Measurements from ENCODE around the gene TIMM50. TPM values are rescaled to one million over a fixed set of nuclear protein-coding genes. Genes with fewer than 3 reads are reported as not detected.

Gene TIMM50
- 65.3 TPM for total RNA-seq

DNA sequence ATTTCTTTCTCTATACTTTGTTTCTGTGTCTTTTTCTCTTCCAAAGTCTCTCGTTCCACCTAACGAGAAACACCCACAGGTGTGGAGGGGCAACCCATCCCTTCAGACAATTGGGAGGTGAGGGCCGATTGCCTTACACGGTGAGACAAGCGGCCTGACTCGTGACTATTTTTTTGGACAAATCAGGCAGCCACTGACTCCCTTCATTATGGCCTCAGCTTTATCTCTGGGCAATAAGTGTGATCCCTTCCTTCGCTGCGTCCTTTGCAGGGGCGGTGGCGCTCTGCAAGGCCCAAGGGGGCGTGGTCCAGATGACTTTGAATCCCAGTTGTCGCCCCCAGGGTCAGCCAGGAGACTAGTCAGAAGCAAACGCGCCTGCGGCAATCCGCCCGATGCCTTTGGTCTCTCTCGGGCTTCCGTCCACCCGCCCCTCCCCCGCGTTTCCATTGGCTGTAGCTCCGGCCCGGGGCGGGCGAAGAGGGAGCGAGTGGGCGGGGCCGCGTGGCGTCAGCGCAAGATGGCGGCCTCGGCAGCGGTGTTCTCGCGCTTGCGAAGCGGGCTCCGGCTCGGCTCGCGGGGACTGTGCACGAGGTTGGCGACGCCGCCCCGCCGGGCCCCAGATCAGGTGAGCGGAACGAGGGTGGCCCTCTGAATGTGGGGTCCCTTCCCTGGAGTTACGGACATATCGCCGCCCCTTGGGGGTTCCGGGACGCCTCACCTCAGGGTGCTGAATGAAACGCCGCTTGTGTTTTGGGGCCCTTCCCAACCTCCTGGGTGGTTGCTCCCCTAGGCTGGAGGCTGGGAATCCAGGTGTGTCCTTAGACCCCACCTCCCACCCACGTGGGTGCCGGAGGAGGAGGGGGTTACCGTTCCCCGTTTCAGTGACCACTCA, at the start of gene TIMM50:
Gene TIMM50, plus strand, starts transcription at position 502 of the 892 bp plus-strand sequence. Its CDS starts 16 bp downstream, at position 518.
- peak within 1 kb of the TSS; percentile 78 for H3K27ac ChIP-seq
- H3K27me3 ChIP-seq, result no peaks in the 10 kb centered on the region
- peaks cover 0 to 23% of the 10 kb centered on the region in 2 donors for H3K36me3 ChIP-seq
- H3K4me1 ChIP-seq, result peaks cover 25% of the 10 kb centered on the region
- intact Hi-C loops (cut with DNase I), result no loop called here
- TF ChIP-seq POLR2AphosphoS5 (IDR thresholded peaks at IDR 0.05; ENCODE audit: insufficient read depth in 1 of 2, low read depth in 1 of 2) (peak; percentile 90 to 97), POLR2A (IDR thresholded peaks at IDR 0.05) (peak in 1 of 2 donors; percentile 50)
- TF ChIP-seq, protein P1, sequence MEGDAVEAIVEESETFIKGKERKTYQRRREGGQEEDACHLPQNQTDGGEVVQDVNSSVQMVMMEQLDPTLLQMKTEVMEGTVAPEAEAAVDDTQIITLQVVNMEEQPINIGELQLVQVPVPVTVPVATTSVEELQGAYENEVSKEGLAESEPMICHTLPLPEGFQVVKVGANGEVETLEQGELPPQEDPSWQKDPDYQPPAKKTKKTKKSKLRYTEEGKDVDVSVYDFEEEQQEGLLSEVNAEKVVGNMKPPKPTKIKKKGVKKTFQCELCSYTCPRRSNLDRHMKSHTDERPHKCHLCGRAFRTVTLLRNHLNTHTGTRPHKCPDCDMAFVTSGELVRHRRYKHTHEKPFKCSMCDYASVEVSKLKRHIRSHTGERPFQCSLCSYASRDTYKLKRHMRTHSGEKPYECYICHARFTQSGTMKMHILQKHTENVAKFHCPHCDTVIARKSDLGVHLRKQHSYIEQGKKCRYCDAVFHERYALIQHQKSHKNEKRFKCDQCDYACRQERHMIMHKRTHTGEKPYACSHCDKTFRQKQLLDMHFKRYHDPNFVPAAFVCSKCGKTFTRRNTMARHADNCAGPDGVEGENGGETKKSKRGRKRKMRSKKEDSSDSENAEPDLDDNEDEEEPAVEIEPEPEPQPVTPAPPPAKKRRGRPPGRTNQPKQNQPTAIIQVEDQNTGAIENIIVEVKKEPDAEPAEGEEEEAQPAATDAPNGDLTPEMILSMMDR (IDR thresholded peaks at IDR 0.05), result no peak
- H3K9me3 ChIP-seq, result no peaks in the 10 kb centered on the region
- H3K4me3 ChIP-seq, result peak within 1 kb of the TSS; percentile 72 to 79
- peak in 1 of 2 donors; percentile 92 for DNase-seq (ENCODE audit: extremely low spot score in 2 of 2)

DNA sequence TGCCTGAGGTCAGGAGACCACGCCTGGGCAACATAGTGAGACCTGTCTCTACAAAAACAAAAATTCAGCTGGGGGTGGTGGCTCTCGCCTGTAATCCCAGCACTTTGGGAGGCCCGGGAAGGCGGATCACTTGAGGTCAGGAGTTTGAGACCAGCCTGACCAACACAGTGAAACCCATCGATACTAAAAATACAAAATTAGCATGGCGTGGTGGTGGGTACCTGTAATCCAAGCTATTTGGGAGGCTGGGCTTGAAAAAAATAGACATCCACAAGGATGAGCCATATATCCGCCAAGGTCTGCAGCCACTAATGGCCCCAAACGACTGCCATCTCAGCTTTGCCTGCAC, 48.0 kb upstream of the TIMM50 start:
- Histone ChIP-seq H3K9me3 (no peaks in the 10 kb centered on the region), H3K4me1 (peaks cover 56% of the 10 kb centered on the region), H3K27ac (no peak overlapping the region), H3K36me3 (peaks cover 7 to 40% of the 10 kb centered on the region in 2 donors), H3K4me3 (no peak overlapping the region), H3K27me3 (no peaks in the 10 kb centered on the region)
- intact Hi-C loops (cut with DNase I), result no loop called here
- DNase-seq (ENCODE audit: extremely low spot score in 2 of 2), result no peak
- TF ChIP-seq POLR2AphosphoS5 (IDR thresholded peaks at IDR 0.05; ENCODE audit: insufficient read depth in 1 of 2, low read depth in 1 of 2) (no peak), POLR2A (IDR thresholded peaks at IDR 0.05) (no peak)
- TF ChIP-seq, protein P1 (IDR thresholded peaks at IDR 0.05), result no peak

DNA sequence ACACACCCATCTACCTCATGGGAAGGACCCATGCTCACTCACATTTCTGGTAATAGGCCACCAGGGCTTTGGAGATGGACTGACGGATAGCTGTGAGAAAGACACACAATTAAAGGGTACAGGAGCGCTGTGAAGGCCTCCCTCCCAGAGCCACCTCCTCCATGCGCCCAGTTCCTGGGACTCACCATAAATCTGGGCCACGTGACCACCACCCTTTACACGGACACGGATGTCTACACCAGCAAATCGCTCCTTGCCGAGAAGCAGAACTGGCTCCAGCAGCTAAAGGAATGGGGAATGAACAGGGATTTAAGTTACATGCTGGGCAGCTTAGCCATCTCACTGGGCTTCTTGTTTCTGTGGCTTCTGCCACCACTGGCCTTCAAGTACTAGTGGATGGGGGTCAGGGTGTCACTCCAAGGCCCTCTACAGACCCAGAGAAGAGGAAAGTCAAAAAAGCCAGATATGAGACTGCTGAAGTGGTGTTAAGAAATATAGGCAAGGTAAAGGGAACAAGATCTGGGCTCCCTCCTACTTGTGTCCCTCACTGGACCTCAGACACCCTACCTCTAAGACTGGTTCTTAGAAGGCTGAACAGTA, 47.1 kb upstream of the TIMM50 start:
- peaks cover 50% of the 10 kb centered on the region for H3K4me1 ChIP-seq
- H3K27me3 ChIP-seq, result no peaks in the 10 kb centered on the region
- peak overlapping the region; percentile 75 for H3K27ac ChIP-seq
- intact Hi-C loops (cut with DNase I), result no loop called here
- peaks cover 7 to 40% of the 10 kb centered on the region in 2 donors for H3K36me3 ChIP-seq
- DNase-seq (ENCODE audit: extremely low spot score in 2 of 2), result no peak
- TF ChIP-seq POLR2AphosphoS5 (IDR thresholded peaks at IDR 0.05; ENCODE audit: insufficient read depth in 1 of 2, low read depth in 1 of 2), result no peak
- no peak for TF ChIP-seq POLR2A (IDR thresholded peaks at IDR 0.05)
- TF ChIP-seq, protein P1 (IDR thresholded peaks at IDR 0.05), result no peak
- no peaks in the 10 kb centered on the region for H3K9me3 ChIP-seq
- no peak overlapping the region for H3K4me3 ChIP-seq

DNA sequence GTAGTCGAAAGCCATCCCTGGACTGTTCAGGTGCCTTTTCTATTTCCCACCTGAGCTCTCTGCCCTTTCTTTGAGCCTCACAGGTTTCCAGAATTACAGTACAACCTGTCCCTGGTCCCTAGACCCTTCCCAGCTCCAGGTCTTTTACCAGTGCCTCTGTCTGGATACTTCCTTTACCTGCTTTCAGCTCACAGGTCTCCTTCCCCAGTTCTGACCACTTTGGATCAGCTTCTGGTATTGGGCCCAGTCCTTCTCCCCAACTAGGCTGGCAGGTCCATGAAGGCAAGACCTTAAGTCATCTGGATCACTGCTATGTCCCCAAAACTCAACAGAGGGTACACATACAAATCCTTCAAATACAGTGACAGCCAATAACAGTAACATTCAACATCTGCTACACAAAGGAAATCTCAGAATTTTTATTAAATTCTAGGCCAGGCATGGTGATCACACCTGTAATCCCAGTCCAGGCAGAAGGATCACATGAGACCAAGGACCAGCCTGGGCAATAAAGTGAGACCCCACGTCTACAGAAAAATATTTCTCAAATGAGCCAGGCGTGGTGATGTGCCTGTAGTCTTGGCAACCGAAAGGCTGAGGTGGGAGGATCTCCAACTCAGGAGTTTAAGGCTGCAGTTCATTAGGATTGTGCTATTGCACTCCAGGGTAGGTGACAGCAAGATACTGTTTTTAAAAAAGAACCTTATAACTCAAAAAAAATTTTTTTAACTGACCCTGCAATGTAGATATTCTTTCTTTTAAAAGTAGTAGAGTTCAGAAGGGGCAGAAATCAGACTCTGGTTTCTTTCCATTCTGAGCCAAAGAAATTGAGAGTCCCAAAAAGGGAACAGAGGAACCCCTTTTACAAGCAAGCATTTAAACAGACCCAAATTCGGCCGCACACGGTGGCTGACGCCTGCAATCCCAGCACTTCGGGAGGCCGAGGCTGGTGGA, 46.2 kb upstream of the TIMM50 start:
- H3K27ac ChIP-seq, result peak overlapping the region; percentile 75

More for the DNA sequence above, 46.2 kb upstream of the TIMM50 start:
- Histone ChIP-seq H3K27me3 (no peaks in the 10 kb centered on the region), H3K4me1 (peaks cover 43% of the 10 kb centered on the region), H3K9me3 (no peaks in the 10 kb centered on the region), H3K36me3 (peaks cover 7 to 40% of the 10 kb centered on the region in 2 donors), H3K4me3 (peak overlapping the region; percentile 74 to 86)
- DNase-seq (ENCODE audit: extremely low spot score in 2 of 2), result no peak
- intact Hi-C loops (cut with DNase I), result no loop called here
- TF ChIP-seq POLR2AphosphoS5 (IDR thresholded peaks at IDR 0.05; ENCODE audit: insufficient read depth in 1 of 2, low read depth in 1 of 2) (no peak), POLR2A (IDR thresholded peaks at IDR 0.05) (no peak)
- TF ChIP-seq, protein P1 (IDR thresholded peaks at IDR 0.05), result no peak

Measured in vagina (tissue), 2 donors.